ENCODE data around the gene LTF. TPM values are rescaled to one million over a fixed set of nuclear protein-coding genes. Genes with fewer than 3 reads are reported as not detected.

Gene LTF
- total RNA-seq, 6 donors from 2014 or later, result 3.3 to 85.9 (median 12.5) TPM

- no peak overlapping the region for H3K27ac ChIP-seq
- TF ChIP-seq CTCF (IDR thresholded peaks at IDR 0.05) (no peak), POLR2A (IDR thresholded peaks at IDR 0.05) (no peak), POLR2AphosphoS5 (IDR thresholded peaks at IDR 0.05) (no peak), EP300 (IDR thresholded peaks at IDR 0.05) (no peak)
- DNase-seq, result no peak
- no peaks in the 10 kb centered on the region for H3K36me3 ChIP-seq
- no peak for ATAC-seq (ENCODE audit: low FRiP score in 2 of 2)
- no peaks in the 10 kb centered on the region for H3K27me3 ChIP-seq
- H3K4me1 ChIP-seq, result peaks cover 4 to 9% (median 6%) of the 10 kb centered on the region in 4 donors
- H3K9me3 ChIP-seq, result no peaks in the 10 kb centered on the region
- no peak overlapping the region for H3K4me3 ChIP-seq
- 68 to 95% methylated on average over 5 of the region's 5 CpGs for WGBS, 2 donors
These were observed 41.1 kb downstream of the LTF start for GRCh38 chr3:46423588-46423987.

GRCh38 chr3:46422617-46423016 is 42.1 kb downstream of the LTF start:
- H3K4me1 ChIP-seq, result peaks cover 0 to 9% (median 6%) of the 10 kb centered on the region in 4 donors
- ATAC-seq (ENCODE audit: low FRiP score in 2 of 2) (no peak), DNase-seq (no peak)
- no peak overlapping the region for H3K4me3 ChIP-seq
- no peak overlapping the region for H3K27ac ChIP-seq
- 89 to 100% methylated on average over 2 to 6 of the region's 6 CpGs for WGBS, 2 donors
- H3K9me3 ChIP-seq, result no peaks in the 10 kb centered on the region
- no peaks in the 10 kb centered on the region for H3K27me3 ChIP-seq
- no peaks in the 10 kb centered on the region for H3K36me3 ChIP-seq
- TF ChIP-seq EP300 (IDR thresholded peaks at IDR 0.05) (no peak), POLR2A (IDR thresholded peaks at IDR 0.05) (no peak), POLR2AphosphoS5 (IDR thresholded peaks at IDR 0.05) (no peak), CTCF (IDR thresholded peaks at IDR 0.05) (no peak)

GRCh38 chr3:46420931-46421330 is 43.8 kb downstream of the LTF start:
- DNase-seq (no peak), ATAC-seq (ENCODE audit: low FRiP score in 2 of 2) (no peak)
- Histone ChIP-seq H3K27ac (no peak overlapping the region), H3K9me3 (no peaks in the 10 kb centered on the region), H3K4me3 (no peak overlapping the region), H3K36me3 (no peaks in the 10 kb centered on the region), H3K4me1 (peaks cover 6 to 8% (median 7%) of the 10 kb centered on the region in 4 donors), H3K27me3 (no peaks in the 10 kb centered on the region)
- TF ChIP-seq CTCF (IDR thresholded peaks at IDR 0.05), result no peak
- no peak for TF ChIP-seq POLR2A (IDR thresholded peaks at IDR 0.05)
- TF ChIP-seq EP300 (IDR thresholded peaks at IDR 0.05), result no peak
- no peak for TF ChIP-seq POLR2AphosphoS5 (IDR thresholded peaks at IDR 0.05)
- 89 to 96% methylated on average over 2 of the region's 2 CpGs for WGBS, 2 donors

- Histone ChIP-seq H3K27me3 (no peaks in the 10 kb centered on the region), H3K36me3 (no peaks in the 10 kb centered on the region), H3K9me3 (no peaks in the 10 kb centered on the region), H3K4me1 (peaks cover 8 to 17% (median 10%) of the 10 kb centered on the region in 4 donors), H3K4me3 (no peak overlapping the region), H3K27ac (no peak overlapping the region)
- DNase-seq (no peak), ATAC-seq (ENCODE audit: low FRiP score in 2 of 2) (no peak)
- 96 to 100% methylated on average over 4 of the region's 4 CpGs for WGBS, 2 donors
- TF ChIP-seq POLR2A (IDR thresholded peaks at IDR 0.05) (no peak), CTCF (IDR thresholded peaks at IDR 0.05) (no peak), POLR2AphosphoS5 (IDR thresholded peaks at IDR 0.05) (no peak), EP300 (IDR thresholded peaks at IDR 0.05) (no peak)
These were observed 44.9 kb downstream of the LTF start for GRCh38 chr3:46419816-46420215.

GRCh38 chr3:46417841-46418611 is 46.7 kb downstream of the LTF start:
- H3K36me3 ChIP-seq, result no peaks in the 10 kb centered on the region
- H3K27ac ChIP-seq, result no peak overlapping the region
- TF ChIP-seq POLR2AphosphoS5 (IDR thresholded peaks at IDR 0.05) (no peak), CTCF (IDR thresholded peaks at IDR 0.05) (no peak), POLR2A (IDR thresholded peaks at IDR 0.05) (no peak), EP300 (IDR thresholded peaks at IDR 0.05) (no peak)
- no peak overlapping the region for H3K4me3 ChIP-seq
- H3K9me3 ChIP-seq, result no peaks in the 10 kb centered on the region
- WGBS, 2 donors, result 82 to 100% methylated on average over 3 to 9 of the region's 9 CpGs
- DNase-seq (peak in 1 of 2 donors; percentile 76), ATAC-seq (ENCODE audit: low FRiP score in 2 of 2) (peak in 1 of 2 donors; percentile 27)
- no peaks in the 10 kb centered on the region for H3K27me3 ChIP-seq
- peaks cover 12 to 34% (median 16%) of the 10 kb centered on the region in 4 donors for H3K4me1 ChIP-seq
